Cardiac muscle cell (in vitro differentiated cells and primary cell): ENCODE measurements around the gene MSANTD3. TPM values are rescaled to one million over a fixed set of nuclear protein-coding genes. Genes with fewer than 3 reads are reported as not detected.

Source experiments
- DNase-seq, 2 donors: peaks; one replicate each; pipeline versions ENCODE4 v3.0.0 to v3.0.0-alpha.2; 2010 to 2017; ENCODE audit warnings: low read depth in 1 of 2, low spot score in 1 of 2
- H3K27ac ChIP-seq: fragments of 200-600 bp; sonication (generic); 2 replicates; pipeline ENCODE4 v1.5.1; 2016
- H3K27me3 ChIP-seq: fragments of 200-600 bp; sonication (generic); 2 replicates; pipeline ENCODE4 v1.6.0; 2016; ENCODE audit warnings: control low read depth
- H3K36me3 ChIP-seq: fragments of 200-600 bp; sonication (generic); 2 replicates; pipeline ENCODE4 v1.5.1; 2016; ENCODE audit warnings: control low read depth
- H3K4me1 ChIP-seq: fragments of 200-600 bp; sonication (generic); 2 replicates; pipeline ENCODE4 v1.8.1; 2017; ENCODE audit warnings: low read depth, mild to moderate bottlenecking, mixed run types
- H3K4me3 ChIP-seq: fragments of 200-600 bp; sonication (generic); 2 replicates; pipeline ENCODE4 v1.5.1; 2016; ENCODE audit warnings: mild to moderate bottlenecking
- H3K9me3 ChIP-seq: fragments of 200-600 bp; sonication (generic); 2 replicates; pipeline ENCODE4 v1.5.1; 2017; ENCODE audit warnings: low read depth, mild to moderate bottlenecking, control low read depth
- CTCF ChIP-seq: IDR thresholded peaks from 2 replicates; pipeline ENCODE4 v1.5.1; 2012; ENCODE audit warnings: low read depth, mild to moderate bottlenecking, low read length
- polyA plus RNA-seq: library from polyadenylated mRNA; unstranded; fragments of >200 nt; fragmentation: Nextera tagmentation; extraction: Ambion mirVana; gene quantifications from 2 replicates; pipeline ENCODE4 v1.2.1, GENCODE V29; 2016
- total RNA-seq: library from RNA; depleted of rRNA; stranded (reverse); fragments of >200 nt; gene quantifications from 2 replicates; pipeline ENCODE4 v1.2.3, GENCODE V29; 2016

The MSANTD3 gene
- total and polyA plus RNA-seq, 2 experiments from 2014 or later = 34.7 to 49.2 TPM

- Histone ChIP-seq H3K4me3 (no peak overlapping the region), H3K4me1 (peaks cover 24% of the 10 kb centered on the region), H3K27ac (peak overlapping the region; percentile 52), H3K36me3 (no peaks in the 10 kb centered on the region), H3K9me3 (no peaks in the 10 kb centered on the region), H3K27me3 (no peaks in the 10 kb centered on the region)
- TF ChIP-seq CTCF = no peak
- peak; percentile 14 to 34 for DNase-seq
These were observed 17.1 kb downstream of the MSANTD3 start for GRCh38 chr9:100443781-100444768.

- no peaks in the 10 kb centered on the region for H3K36me3 ChIP-seq
- H3K4me3 ChIP-seq = no peak overlapping the region
- H3K27me3 ChIP-seq = no peaks in the 10 kb centered on the region
- peak overlapping the region; percentile 52 for H3K27ac ChIP-seq
- H3K4me1 ChIP-seq = peaks cover 24% of the 10 kb centered on the region
- no peak for TF ChIP-seq CTCF
- no peaks in the 10 kb centered on the region for H3K9me3 ChIP-seq
- DNase-seq = no peak
These were observed 18.4 kb downstream of the MSANTD3 start for GRCh38 chr9:100445161-100445902.

DNA sequence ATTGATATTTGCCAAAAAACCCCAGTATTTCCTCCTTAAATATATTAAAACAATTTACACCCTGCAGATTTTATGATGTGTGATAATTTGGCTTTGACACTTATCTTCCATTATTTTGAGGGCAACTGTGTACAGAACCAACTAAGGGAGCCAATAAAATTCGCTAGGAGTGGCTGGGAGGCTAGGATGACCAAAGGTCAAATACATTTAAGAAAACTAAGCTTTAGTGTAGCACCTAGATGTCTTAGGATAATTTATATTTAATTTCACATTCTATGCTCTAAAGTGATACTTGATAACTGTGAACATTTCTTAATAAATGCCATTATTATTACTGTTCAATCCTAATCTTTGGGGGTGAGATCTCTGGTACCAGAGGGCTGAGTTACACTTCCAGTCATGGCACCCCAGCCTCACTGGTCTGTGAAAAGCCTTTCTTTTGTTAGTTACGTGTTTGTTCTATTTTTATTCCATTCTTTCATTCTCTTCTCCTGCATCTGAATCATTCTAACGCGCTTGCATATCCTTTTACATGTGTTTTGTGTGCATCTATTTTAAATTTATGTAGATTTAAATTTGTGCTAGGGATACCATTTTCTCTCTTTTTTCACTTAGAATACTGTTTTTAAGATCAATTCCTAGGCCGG lies 19.1 kb downstream of the MSANTD3 start:
- peaks cover 24% of the 10 kb centered on the region for H3K4me1 ChIP-seq
- no peaks in the 10 kb centered on the region for H3K27me3 ChIP-seq
- H3K36me3 ChIP-seq = no peaks in the 10 kb centered on the region
- H3K27ac ChIP-seq = no peak overlapping the region
- DNase-seq = no peak
- H3K9me3 ChIP-seq = no peaks in the 10 kb centered on the region
- no peak overlapping the region for H3K4me3 ChIP-seq
- no peak for TF ChIP-seq CTCF

DNA sequence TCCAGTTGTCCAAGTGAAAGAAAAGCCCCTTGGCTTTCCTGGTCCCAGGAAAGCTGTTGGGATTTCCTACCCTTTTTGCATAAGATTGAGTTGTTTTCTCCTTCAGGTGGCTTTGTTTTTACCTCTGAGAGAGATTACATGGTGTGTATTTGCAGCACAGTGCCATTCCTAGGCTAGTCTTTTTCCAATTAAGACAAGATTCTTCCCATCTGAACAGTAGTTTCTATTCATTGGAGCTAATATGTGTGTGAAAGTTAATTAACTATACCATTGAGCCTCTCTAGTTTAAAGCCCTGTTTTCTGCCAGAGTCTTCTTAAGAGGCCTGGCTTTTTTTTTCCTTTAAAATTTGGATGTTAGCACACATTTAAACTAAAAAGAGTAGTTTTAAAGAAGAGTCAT lies 20.1 kb downstream of the MSANTD3 start:
- Histone ChIP-seq H3K9me3 (no peaks in the 10 kb centered on the region), H3K4me3 (no peak overlapping the region), H3K27me3 (no peaks in the 10 kb centered on the region), H3K36me3 (no peaks in the 10 kb centered on the region), H3K27ac (no peak overlapping the region), H3K4me1 (peaks cover 24% of the 10 kb centered on the region)
- DNase-seq = no peak
- no peak for TF ChIP-seq CTCF

- peaks cover 24% of the 10 kb centered on the region for H3K4me1 ChIP-seq
- no peak for TF ChIP-seq CTCF
- no peak overlapping the region for H3K4me3 ChIP-seq
- no peak for DNase-seq
- H3K36me3 ChIP-seq = peaks cover 6% of the 10 kb centered on the region
- H3K27me3 ChIP-seq = no peaks in the 10 kb centered on the region
- H3K27ac ChIP-seq = no peak overlapping the region
- no peaks in the 10 kb centered on the region for H3K9me3 ChIP-seq
These were observed 21.3 kb downstream of the MSANTD3 start for GRCh38 chr9:100448266-100448665.
